SJSA1 (cell line): ENCODE data around the gene CYP21A2. TPM values are rescaled to one million over a fixed set of nuclear protein-coding genes. Genes with fewer than 3 reads are reported as not detected.
"Not testable (repeated sequence)": the region's sequence is repeated elsewhere in the genome, so short reads cannot be mapped to it uniquely, and the experiment has no call there.

ENCODE experiments used
- DNase-seq, 2 experiments: peaks; one replicate each; pipeline ENCODE4 v3.0.0-alpha.2; 2015 to 2020; ENCODE audit warnings: low spot score in 2 of 2, low read depth in 1 of 2
- H3K27ac ChIP-seq: fragments of 250-450 bp; sonication (Bioruptor Pico); 2 replicates; pipeline ENCODE4 v1.5.1; 2020; ENCODE audit warnings: mild to moderate bottlenecking, moderate library complexity
- H3K27me3 ChIP-seq: fragments of 250-450 bp; sonication (Bioruptor Pico); replicated peaks from 2 replicates; pipeline ENCODE4 v1.5.1; 2020; ENCODE audit warnings: mild to moderate bottlenecking, moderate library complexity
- H3K36me3 ChIP-seq: fragments of 250-450 bp; sonication (Bioruptor Pico); 2 replicates; pipeline ENCODE4 v1.5.1; 2020; ENCODE audit warnings: mild to moderate bottlenecking
- H3K4me1 ChIP-seq: fragments of 250-450 bp; sonication (Bioruptor Pico); replicated peaks from 2 replicates; pipeline ENCODE4 v1.6.1; 2021; ENCODE audit warnings: mild to moderate bottlenecking
- H3K4me3 ChIP-seq: fragments of 250-450 bp; sonication (Bioruptor Pico); 2 replicates; pipeline ENCODE4 v1.5.1; 2020; ENCODE audit warnings: mild to moderate bottlenecking
- H3K9me3 ChIP-seq: fragments of 250-450 bp; sonication (Bioruptor Pico); replicated peaks from 2 replicates; pipeline ENCODE4 v1.5.1; 2020; ENCODE audit warnings: mild to moderate bottlenecking
- total RNA-seq: library from RNA; depleted of rRNA; stranded (reverse); fragments of >200 nt; shearing (Covaris generic); gene quantifications from 2 replicates; pipeline ENCODE4 v1.2.3, GENCODE V29; 2014

The CYP21A2 gene
- total RNA-seq, 1 experiment from 2014 or later = not detected

DNA sequence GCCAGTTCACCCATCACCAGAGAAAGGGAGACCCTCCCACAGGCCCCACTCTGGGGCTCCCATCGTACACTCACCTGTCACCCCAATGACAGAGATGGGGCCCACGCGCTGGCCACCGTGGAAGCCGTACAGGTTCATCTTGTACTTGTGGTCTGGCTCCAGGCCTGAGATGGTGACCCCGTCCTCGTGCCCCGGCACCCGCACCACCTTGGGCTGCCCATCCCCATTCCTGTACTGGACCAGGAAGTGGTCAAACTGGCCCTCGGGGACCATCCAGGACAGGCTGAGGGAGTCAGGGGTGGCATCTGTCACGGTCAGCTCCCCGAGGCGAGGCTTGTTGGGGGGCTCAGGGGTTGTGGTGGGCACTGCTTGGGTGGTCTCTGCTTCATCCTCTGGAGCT is 15.1 kb downstream of the CYP21A2 start:
- not testable (repeated sequence) for H3K27me3 ChIP-seq, DNase-seq, H3K27ac ChIP-seq, H3K9me3 ChIP-seq, H3K36me3 ChIP-seq, H3K4me3 ChIP-seq, H3K4me1 ChIP-seq

DNA sequence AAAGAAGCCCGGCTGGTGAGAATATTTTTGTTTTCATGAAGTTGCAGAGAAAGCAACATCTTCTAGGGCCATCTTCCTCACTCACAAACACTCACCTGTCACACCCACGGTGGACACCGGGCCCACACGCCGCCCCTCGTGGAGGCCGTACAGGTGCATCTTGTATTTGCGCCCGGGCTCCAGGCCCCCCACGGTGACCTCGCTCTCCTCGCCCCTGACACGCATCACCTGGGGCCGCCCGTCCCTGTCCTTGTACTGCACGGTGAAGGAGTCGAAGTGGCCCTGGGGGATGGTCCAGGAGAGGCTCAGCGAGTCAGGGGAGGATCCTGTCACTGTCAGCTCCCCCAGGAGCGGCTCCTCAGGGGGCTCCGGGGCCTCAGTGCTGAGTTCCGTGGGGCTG is 17.5 kb downstream of the CYP21A2 start:
- H3K9me3 ChIP-seq, H3K4me3 ChIP-seq, H3K4me1 ChIP-seq, H3K27me3 ChIP-seq, H3K36me3 ChIP-seq, DNase-seq, H3K27ac ChIP-seq: not testable (repeated sequence)

DNA sequence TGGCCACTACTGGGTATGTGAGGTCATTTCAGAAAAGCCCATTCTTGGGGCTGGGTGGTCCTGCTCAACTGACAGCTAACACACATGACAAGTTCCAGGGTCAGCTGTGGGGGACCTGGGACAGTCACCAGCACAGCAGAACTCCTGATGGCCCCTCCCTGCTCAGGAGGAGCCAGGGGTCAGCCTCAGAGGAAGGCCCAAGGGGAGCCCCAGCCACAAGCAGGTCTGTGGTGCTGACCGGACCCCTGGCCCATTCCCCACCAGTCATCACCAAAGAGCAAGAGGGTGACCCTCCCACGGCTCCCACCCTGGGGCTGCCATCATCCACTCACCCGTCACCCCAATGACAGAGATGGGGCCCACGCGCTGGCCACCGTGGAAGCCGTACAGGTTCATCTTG is 18.0 kb downstream of the CYP21A2 start:
- H3K27ac ChIP-seq = no peak overlapping the region
- peaks cover 7% of the 10 kb centered on the region; the same call in 1 of the 2 replicates for H3K4me1 ChIP-seq
- no peak for DNase-seq
- H3K36me3 ChIP-seq = no peaks in the 10 kb centered on the region
- peaks cover 4% of the 10 kb centered on the region; the same call in 1 of the 2 replicates for H3K27me3 ChIP-seq
- no peak overlapping the region for H3K4me3 ChIP-seq
- no peaks in the 10 kb centered on the region for H3K9me3 ChIP-seq

GRCh38 chr6:32057966-32058365 is 19.8 kb downstream of the CYP21A2 start:
- Histone ChIP-seq H3K9me3 (no peaks in the 10 kb centered on the region), H3K27me3 (peaks cover 4% of the 10 kb centered on the region; the same call in 1 of the 2 replicates), H3K27ac (no peak overlapping the region), H3K4me1 (peaks cover 7% of the 10 kb centered on the region; the same call in 1 of the 2 replicates), H3K4me3 (no peak overlapping the region), H3K36me3 (no peaks in the 10 kb centered on the region)
- no peak for DNase-seq

DNA sequence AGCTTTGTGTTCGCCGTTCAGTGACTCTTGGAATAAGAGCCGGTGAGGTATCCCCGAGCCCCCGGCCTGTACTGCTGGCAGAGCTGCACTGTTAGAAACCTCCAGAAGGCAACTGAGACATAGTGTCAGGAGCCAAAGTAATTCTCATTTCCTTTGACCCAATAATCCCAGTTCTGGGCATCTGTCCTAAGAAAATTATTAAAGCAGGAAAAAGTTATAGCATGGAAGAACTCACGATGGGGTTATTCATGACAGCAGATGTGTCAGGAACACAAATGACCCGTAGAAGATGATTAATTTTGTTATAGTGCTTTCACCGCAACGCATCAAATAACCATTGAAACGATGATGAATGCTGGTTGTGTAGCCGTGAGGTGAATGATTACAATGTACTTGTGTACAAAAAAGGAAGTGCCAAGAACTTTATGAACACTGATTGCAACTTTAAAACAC is 20.3 kb downstream of the CYP21A2 start:
- Histone ChIP-seq H3K4me1 (peaks cover 7% of the 10 kb centered on the region; the same call in 1 of the 2 replicates), H3K36me3 (no peaks in the 10 kb centered on the region), H3K4me3 (no peak overlapping the region), H3K27me3 (peaks cover 4% of the 10 kb centered on the region; the same call in 1 of the 2 replicates), H3K9me3 (no peaks in the 10 kb centered on the region), H3K27ac (no peak overlapping the region)
- no peak for DNase-seq

GRCh38 chr6:32060966-32061655 is 22.9 kb downstream of the CYP21A2 start:
- H3K4me1 ChIP-seq = peaks cover 7% of the 10 kb centered on the region; the same call in 1 of the 2 replicates
- H3K9me3 ChIP-seq = no peaks in the 10 kb centered on the region
- no peak overlapping the region for H3K4me3 ChIP-seq
- no peak overlapping the region for H3K27ac ChIP-seq
- H3K27me3 ChIP-seq = peaks cover 4% of the 10 kb centered on the region; the same call in 1 of the 2 replicates
- DNase-seq = no peak
- no peaks in the 10 kb centered on the region for H3K36me3 ChIP-seq

- no peaks in the 10 kb centered on the region for H3K9me3 ChIP-seq
- H3K4me1 ChIP-seq = peaks cover 7% of the 10 kb centered on the region; the same call in 1 of the 2 replicates
- no peak overlapping the region for H3K4me3 ChIP-seq
- DNase-seq = no peak
- no peaks in the 10 kb centered on the region for H3K36me3 ChIP-seq
- no peaks in the 10 kb centered on the region for H3K27me3 ChIP-seq
- no peak overlapping the region for H3K27ac ChIP-seq
These were observed 26.5 kb downstream of the CYP21A2 start for GRCh38 chr6:32064706-32065105.

DNA sequence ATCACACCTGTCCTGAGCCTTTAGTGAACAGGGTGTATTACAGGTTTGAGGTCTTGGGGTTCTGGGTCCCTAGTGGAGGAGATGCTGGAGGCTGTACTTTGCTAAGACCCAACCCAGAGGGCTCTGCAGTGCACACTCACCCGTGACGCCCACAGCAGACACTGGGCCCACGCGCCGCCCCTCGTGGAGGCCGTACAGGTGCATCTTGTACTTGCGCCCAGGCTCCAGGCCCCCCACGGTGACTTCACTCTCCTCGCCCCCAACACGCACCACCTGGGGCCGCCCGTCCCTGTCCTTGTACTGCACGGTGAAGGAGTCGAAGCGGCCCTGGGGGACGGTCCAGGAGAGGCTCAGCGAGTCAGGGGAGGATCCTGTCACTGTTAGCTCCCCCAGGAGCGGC is 29.3 kb downstream of the CYP21A2 start:
- not testable (repeated sequence) for H3K27me3 ChIP-seq

DNA sequence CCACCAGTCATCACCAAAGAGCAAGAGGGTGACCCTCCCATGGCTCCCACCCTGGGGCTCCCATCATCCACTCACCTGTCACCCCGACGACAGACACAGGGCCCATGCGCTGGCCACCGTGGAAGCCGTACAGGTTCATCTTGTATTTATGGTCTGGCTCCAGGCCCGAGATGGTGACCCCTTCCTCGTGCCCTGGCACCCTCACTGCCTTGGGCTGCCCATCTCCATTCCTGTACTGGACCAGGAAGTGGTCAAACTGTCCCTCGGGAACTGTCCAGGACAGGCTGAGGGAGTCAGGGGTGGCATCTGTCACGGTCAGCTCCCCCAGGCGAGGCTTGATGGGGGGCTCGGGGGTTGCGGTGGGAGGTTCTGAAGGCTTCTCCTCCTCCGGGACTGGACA is 30.1 kb downstream of the CYP21A2 start:
- H3K27me3 ChIP-seq, H3K9me3 ChIP-seq, DNase-seq, H3K4me3 ChIP-seq, H3K36me3 ChIP-seq, H3K27ac ChIP-seq, H3K4me1 ChIP-seq: not testable (repeated sequence)

More for the DNA sequence above, 29.3 kb downstream of the CYP21A2 start:
- H3K9me3 ChIP-seq, DNase-seq, H3K27ac ChIP-seq, H3K4me1 ChIP-seq, H3K36me3 ChIP-seq, H3K4me3 ChIP-seq: not testable (repeated sequence)

GRCh38 chr6:32068867-32069266 is 30.7 kb downstream of the CYP21A2 start:
- no peaks in the 10 kb centered on the region for H3K4me1 ChIP-seq
- no peaks in the 10 kb centered on the region for H3K36me3 ChIP-seq
- no peak overlapping the region for H3K4me3 ChIP-seq
- H3K9me3 ChIP-seq = no peaks in the 10 kb centered on the region
- DNase-seq = no peak
- H3K27me3 ChIP-seq = no peaks in the 10 kb centered on the region
- no peak overlapping the region for H3K27ac ChIP-seq

DNA sequence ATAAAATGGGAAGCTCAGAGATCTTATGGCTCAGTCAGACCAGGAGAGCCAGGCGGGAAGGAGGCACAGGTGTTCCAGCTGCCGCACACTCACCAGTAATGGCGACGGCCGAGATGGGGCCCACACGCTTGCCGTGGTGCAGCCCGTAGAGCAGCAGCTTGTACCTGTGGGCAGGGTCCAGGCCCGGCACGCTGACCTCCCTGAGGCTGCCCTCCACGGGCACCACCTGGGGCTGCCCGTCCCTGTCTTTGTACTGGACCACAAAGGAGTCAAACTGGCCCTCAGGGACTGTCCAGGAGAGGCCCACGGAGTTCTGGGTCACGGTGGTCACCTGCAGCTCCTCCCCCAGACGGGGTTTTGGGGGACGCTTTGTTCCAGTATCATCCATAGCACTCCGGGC is 31.2 kb downstream of the CYP21A2 start:
- Histone ChIP-seq H3K4me3 (no peak overlapping the region), H3K27ac (no peak overlapping the region), H3K4me1 (no peaks in the 10 kb centered on the region), H3K27me3 (no peaks in the 10 kb centered on the region), H3K9me3 (no peaks in the 10 kb centered on the region), H3K36me3 (no peaks in the 10 kb centered on the region)
- no peak for DNase-seq

GRCh38 chr6:32069878-32070515 is 31.8 kb downstream of the CYP21A2 start:
- no peaks in the 10 kb centered on the region for H3K27me3 ChIP-seq
- DNase-seq = no peak
- H3K4me1 ChIP-seq = peaks cover 2% of the 10 kb centered on the region
- no peaks in the 10 kb centered on the region for H3K36me3 ChIP-seq
- no peak overlapping the region for H3K4me3 ChIP-seq
- H3K27ac ChIP-seq = no peak overlapping the region
- H3K9me3 ChIP-seq = no peaks in the 10 kb centered on the region

GRCh38 chr6:32070814-32071543 is 32.8 kb downstream of the CYP21A2 start:
- Histone ChIP-seq H3K27ac (no peak overlapping the region), H3K27me3 (no peaks in the 10 kb centered on the region), H3K36me3 (no peaks in the 10 kb centered on the region), H3K4me3 (no peak overlapping the region), H3K9me3 (no peaks in the 10 kb centered on the region), H3K4me1 (peaks cover 12% of the 10 kb centered on the region)
- no peak for DNase-seq

DNA sequence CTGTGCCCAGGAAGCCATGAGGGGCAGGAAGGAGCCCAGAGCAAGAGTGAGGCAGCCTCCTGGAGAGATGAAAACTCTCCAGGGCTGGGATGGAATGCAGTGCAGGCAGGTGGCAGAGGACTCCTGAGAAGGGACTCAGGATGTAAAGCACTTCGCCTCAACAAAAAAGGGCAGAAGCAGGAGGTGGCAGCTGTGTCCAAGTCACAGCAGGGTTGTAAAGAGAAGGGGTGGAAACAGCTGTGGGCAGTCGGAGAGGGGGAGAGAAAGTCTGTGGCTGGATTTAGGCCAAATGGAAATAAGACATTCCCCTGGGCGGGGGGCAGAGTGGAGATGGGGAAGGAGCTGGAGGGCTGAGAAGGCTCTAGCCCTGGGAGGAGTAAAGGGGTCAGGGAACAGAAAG is 34.9 kb downstream of the CYP21A2 start:
- Histone ChIP-seq H3K9me3 (no peaks in the 10 kb centered on the region), H3K36me3 (no peaks in the 10 kb centered on the region), H3K27ac (no peak overlapping the region), H3K27me3 (no peaks in the 10 kb centered on the region), H3K4me1 (peaks cover 24% of the 10 kb centered on the region), H3K4me3 (no peak overlapping the region)
- no peak for DNase-seq
